Stomach (tissue), 4 donors: ENCODE results near the gene CAPN12.

Experiments
- EP300 ChIP-seq: sonication (generic); formaldehyde crosslinking; IDR thresholded peaks from one replicate; pipeline ENCODE4 v1.6.1; 2017; ENCODE audit warnings: antibody characterized with exemption
- POLR2AphosphoS5 ChIP-seq, 3 donors: sonication (generic); formaldehyde crosslinking; IDR thresholded peaks; one replicate each; pipeline ENCODE4 v1.6.1; 2016; ENCODE audit warnings: antibody characterized with exemption in 3 of 3
- TF ChIP-seq, protein P1 (sequence below), 7 experiments: fragments of 450-650 bp in 4 of 7; fragments of 200-600 bp in 3 of 7; sonication (generic) in 3 of 7; IDR thresholded peaks; one replicate each; pipeline ENCODE4 v1.5.1; 2016 to 2019; ENCODE audit warnings: antibody characterized with exemption in 7 of 7, control low read depth in 2 of 7, mild to moderate bottlenecking in 1 of 7

DNA sequence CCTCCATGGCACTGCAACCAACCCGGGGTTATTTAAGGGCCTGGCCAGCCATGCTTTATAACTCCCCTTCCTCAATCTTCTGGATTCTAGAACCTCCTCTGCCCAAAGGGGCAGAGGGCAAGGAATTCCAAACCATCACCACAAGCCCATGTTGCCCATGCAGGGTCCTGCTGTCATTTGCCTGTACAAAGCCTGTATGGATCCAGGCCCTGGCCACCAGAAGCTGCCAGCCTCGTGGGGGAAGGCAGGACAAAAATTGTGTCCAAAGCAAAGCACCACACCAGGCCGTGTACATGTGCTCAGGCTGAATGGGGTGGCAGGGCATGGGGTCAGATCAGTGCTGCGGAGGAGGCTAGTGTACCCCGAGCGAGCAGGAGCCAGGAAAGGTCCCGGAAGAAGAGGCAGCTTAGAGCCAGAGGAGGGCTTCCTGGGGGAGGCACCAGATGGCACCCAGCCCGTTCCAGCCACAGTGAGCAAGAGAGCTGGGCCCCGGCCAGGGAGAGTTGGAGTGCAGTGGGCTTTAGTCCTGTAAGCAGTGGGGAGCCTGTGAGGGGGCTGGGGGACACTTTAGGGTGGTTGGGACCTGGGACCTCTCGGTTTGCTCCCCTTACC, 35.8 kb downstream of the CAPN12 start:
- TF ChIP-seq EP300 (no peak), POLR2AphosphoS5 (IDR thresholded peaks at IDR 0.05) (no peak)
- TF ChIP-seq, protein P1, sequence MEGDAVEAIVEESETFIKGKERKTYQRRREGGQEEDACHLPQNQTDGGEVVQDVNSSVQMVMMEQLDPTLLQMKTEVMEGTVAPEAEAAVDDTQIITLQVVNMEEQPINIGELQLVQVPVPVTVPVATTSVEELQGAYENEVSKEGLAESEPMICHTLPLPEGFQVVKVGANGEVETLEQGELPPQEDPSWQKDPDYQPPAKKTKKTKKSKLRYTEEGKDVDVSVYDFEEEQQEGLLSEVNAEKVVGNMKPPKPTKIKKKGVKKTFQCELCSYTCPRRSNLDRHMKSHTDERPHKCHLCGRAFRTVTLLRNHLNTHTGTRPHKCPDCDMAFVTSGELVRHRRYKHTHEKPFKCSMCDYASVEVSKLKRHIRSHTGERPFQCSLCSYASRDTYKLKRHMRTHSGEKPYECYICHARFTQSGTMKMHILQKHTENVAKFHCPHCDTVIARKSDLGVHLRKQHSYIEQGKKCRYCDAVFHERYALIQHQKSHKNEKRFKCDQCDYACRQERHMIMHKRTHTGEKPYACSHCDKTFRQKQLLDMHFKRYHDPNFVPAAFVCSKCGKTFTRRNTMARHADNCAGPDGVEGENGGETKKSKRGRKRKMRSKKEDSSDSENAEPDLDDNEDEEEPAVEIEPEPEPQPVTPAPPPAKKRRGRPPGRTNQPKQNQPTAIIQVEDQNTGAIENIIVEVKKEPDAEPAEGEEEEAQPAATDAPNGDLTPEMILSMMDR (IDR thresholded peaks at IDR 0.05), result no peak
